Endothelial cell of hepatic sinusoid (primary cell): ENCODE data around the gene ANXA8L1.
"Not testable (repeated sequence)": the region's sequence is repeated elsewhere in the genome, so short reads cannot be mapped to it uniquely, and the experiment has no call there.

Experiments
- in situ Hi-C: cut with HindIII; loops from 2 replicates; pipeline ENCODE4 v1.10.0; 2017; ENCODE audit warnings: low sequenced_read_pairs

ANXA8L1 gene

DNA sequence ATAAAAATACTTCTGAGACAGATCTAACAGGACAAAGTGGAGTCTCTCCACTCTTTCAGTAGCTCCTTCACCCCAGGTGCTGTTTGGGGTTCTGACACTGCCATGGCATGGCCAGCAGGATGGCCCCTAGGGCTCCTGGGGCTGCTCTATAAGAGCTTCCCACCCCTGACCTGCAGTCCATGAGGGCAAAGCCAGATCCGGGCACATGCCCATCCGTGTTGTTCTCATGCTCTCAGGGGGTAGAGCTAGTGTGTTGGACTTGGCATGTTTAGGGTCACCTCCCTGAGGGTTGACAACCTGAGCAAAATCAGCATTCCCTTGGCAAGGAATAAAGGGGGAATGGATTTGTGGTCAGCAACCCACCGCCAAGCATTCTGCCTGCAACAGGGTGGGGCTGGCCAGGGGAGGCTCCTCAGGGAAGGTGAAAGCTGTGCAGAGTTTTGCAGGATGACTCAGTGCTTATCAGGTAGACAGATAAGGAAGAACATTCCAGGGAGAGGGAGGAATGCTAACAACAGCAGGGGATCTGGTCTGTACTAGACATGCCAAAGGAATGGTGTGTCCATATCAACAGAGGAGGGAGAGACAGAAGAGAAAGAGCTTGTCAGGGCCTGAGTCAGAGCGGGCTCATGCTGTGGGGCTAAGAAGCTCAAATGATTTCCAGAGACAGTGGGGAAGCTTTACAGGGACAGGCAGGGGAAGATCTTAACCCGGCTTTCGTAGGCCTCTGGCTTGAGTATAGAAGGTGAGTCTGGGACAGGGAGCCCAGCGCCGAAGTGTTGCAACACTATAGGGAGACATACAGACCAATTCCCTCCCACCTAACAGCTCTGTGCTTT is 21.1 kb downstream of the ANXA8L1 start:
- in situ Hi-C loops, result not testable (repeated sequence)

DNA sequence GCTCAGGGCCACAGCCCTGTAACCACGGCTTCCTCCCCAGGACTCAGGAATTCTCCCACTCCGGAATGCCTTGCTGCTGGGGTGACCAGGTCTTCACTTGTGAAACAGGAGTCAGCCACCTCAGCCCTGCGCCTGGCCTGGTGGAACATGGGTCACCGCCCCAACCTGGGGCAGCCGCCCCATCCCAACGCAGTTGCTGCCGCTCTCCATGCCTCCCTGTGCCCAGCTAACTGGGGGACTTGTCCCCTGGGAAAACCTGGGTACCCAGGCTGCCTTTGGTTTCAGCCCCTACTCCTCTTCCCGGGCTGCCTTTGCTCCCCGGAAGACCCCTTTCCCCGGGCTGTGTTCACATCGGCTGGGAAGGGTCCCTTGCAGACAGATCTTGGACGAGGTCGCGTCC is 22.2 kb downstream of the ANXA8L1 start:
- in situ Hi-C loops, result not testable (repeated sequence)

DNA sequence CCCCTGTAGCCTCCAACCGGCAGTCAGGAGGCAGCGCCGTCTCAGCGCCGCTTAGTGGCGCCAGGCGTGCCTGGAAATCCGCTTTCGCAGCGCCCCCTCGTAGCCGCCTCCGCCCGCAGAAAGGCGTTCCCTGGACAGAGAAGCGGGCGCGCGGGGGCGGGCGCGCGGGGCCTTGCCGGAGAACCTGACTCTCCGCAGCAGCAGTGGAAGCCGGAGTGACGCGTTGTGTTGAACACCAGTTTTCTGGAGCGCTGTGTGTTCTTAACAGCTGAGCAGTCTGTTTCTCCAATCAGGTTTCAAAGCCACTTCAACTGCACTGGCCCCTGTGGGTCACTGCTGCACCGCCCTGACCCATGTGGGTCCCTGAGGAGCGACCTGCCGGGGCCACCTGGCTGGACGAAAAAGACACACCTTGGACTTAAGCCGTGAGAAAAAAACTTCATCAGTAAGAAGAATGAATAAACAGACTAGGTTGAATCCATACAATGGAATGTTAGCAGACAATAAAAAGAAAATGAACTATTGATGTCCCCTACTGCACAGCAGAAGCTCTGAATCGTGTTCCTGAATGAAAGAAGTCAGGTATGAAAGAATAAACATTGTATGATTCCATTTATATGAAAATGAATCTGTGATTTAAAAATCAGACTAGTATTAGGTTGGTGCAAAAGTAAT is 22.8 kb downstream of the ANXA8L1 start:
- in situ Hi-C loops, result not testable (repeated sequence)

DNA sequence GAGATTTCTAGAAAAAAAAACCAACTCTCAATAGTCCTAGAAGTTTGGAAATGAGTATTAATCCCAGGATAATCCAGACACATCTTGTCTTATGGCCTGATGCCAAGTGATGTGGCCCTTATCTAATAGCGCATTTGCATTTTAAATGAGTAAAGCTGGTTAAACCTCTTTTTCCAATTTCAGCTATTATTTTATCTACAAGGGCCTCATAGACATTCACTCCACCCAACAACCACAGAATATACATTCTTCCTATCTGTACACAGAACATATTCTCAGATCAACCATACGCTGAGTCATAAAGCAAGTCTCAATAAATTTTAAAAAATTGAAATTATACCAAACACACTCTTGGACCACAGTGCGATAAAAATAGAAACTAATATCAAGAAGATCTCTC is 34.0 kb downstream of the ANXA8L1 start:
- in situ Hi-C loops, result not testable (repeated sequence)

DNA sequence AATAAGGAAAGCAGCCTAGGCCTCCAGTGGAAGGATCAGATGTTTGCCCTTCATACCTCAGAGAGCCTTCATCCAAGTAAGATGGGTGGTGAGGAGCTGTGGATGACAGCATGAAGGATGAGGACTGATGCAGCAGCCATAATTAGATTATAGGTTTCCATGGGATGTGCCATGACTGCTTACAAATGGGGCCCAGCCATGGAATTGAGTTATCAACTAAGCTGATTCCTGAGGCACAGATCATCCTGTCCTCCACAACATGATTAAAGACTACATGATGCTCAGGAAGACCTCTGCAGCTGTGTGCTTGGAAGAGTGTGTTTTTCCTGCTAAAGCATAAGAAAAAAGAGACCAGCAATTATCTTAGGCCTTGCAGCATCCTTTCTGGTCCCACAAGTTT is 35.5 kb downstream of the ANXA8L1 start:
- in situ Hi-C loops, result not testable (repeated sequence)

DNA sequence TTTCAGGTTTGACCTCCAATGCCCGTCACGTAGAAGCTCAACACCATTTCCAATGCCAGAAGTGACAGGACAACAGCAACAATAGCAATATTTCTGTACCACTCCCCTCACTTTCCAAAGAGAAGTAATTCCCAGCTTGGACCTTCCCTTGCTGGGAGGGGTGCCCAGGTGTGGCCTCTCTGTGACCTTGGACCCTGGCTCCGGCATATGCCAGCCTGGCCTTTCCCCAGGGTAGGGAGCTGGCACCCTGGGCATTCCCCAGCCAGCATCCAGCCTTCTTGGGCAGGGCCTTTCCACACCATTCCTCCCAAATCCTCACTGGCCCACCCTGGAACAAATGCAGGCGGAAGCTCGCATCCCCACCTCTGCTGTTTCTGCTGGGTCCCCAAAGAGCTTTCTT is 37.1 kb downstream of the ANXA8L1 start:
- in situ Hi-C loops, result not testable (repeated sequence)

DNA sequence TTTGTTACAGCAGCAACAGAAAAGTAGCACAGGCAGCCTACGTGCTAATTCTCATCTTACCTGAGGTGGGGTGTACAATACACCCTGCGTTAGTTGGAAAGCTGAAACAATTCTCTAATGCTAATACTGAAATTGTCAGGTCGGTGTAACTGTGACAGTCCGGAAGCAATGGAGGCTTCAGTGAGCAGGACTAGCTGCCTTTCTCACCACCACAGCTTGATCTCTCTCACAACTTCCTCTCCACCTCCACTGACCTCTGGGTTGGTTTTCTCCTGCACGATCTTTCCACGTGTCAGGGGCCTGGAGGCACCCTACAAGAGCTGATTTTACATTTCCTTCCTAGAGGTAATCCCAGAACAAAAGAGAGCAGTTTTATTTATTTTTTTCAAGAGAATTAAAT is 39.7 kb downstream of the ANXA8L1 start:
- in situ Hi-C loops, result not testable (repeated sequence)

DNA sequence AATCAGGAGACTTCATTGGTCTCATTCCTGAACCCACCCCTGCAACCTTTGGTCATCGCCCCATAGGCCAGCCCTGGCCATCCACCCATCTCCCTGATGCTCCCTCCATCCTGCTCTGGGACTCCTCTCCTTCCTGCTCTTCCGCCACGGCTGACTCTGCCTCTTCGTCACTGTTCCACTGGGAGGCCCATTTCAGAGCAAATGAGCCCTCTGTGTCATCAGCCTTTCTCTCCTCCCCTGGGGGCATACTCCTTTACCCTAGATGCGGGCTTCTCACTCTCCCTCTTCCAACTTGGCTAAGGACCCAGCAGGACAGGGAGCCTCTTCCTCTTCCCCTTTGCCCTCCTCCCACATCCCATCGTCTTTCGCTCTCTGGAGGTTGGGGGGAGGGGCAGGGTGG is 42.7 kb downstream of the ANXA8L1 start:
- in situ Hi-C loops, result not testable (repeated sequence)

DNA sequence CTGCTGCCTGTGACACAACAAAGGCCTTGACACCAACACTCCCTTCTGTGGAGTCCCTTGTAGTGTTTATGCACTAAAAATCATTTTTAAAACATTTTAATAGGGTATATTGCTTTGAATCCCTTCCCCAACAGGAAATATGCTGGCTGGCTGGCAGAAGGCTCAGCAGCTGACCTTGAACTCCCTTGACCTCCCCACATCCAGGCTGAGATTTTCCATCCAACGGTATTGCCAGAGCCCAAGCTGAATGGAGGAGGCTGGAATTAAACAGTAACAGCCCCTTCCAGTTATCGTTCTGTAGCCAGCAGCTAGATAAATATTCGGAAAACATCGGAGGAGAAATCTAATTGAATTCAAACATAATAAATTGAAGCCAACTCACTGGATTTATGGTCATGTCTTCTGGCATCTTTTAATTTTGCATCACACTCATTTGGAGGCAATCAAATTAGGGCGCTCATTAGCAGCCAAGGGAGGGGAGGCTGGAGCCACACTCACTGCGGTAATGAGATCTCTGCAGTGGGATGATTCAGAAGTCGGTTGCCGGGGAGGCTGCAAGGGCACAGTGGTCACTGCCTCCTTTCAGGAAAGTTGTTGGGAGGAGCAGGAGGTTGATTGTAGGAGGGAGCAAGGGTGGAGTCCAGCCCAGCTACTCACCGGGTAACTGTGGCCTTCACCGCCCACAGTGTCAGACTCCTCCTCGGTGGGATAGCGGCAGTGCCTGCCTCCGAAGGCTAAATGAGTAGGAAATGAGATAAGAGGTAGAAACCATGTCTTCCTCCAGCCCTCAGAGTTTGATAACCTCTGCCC is 44.2 kb downstream of the ANXA8L1 start:
- in situ Hi-C loops, result not testable (repeated sequence)

DNA sequence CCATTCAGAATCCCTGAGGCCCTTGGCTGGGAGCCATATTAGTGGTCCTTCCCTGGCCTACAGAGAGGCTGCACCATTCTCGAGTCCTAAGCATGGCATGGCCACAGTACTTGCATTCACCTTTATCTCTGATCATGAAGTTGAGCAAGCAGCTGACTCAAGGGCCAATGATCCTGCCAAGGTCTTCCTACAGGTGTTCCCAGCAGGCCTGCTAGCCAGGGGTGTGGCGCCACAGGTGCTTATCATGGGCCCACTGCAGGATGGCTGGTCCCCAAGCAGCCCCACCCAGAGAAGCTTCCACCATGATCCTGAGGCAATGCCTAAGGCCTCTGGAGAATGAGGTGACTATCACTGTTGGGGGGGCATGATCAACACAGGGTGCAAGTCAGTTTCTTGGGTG is 48.0 kb downstream of the ANXA8L1 start:
- in situ Hi-C loops, result not testable (repeated sequence)

DNA sequence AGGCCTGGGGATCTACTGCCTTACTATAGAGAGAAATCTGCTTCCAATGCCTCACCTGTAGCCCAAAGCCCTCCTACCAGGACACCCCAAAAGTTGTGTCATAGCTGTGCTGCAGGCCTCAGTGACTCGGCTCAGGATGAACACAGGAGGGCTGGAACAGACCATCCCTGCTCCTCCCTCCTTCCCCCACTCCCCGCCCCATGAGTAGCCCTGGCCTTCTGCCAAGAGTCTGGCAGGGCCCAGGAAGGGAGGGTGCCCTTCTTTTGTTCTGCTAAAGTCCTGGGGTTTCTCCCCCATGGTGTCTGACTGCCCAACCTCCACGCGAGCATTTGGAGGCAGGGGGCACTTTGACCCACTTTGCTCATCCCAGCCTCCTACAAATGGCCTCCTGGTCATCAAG is 65.4 kb downstream of the ANXA8L1 start:
- in situ Hi-C loops, result not testable (repeated sequence)
